WTC11 (cell line): ENCODE data around the gene ATAD3C.

Experiments
- AFF4 ChIP-seq: sonication (generic); formaldehyde crosslinking; IDR thresholded peaks from 2 replicates; pipeline ENCODE4 v1.8.1; 2023; ENCODE audit warnings: mild to moderate bottlenecking, missing genetic modification reagents, borderline replicate concordance
- CREB1 ChIP-seq: sonication (generic); formaldehyde crosslinking; IDR thresholded peaks from 2 replicates; pipeline ENCODE4 v1.8.0; 2023; ENCODE audit warnings: mild to moderate bottlenecking, missing genetic modification reagents
- CTCF ChIP-seq: fragments of 200-600 bp; IDR thresholded peaks from 2 replicates; pipeline ENCODE4 v1.8.0; 2022; ENCODE audit warnings: antibody characterized with exemption
- ESRRA ChIP-seq: sonication (generic); formaldehyde crosslinking; IDR thresholded peaks from 2 replicates; pipeline ENCODE4 v1.8.1; 2022; ENCODE audit warnings: mild to moderate bottlenecking, missing genetic modification reagents, borderline replicate concordance
- RELA ChIP-seq: sonication (generic); formaldehyde crosslinking; IDR thresholded peaks from 2 replicates; pipeline ENCODE4 v1.8.1; 2022; ENCODE audit warnings: missing genetic modification reagents, mild to moderate bottlenecking, borderline replicate concordance
- SMAD3 ChIP-seq: sonication (generic); formaldehyde crosslinking; IDR thresholded peaks from 2 replicates; pipeline ENCODE4 v1.8.0; 2022; ENCODE audit warnings: missing genetic modification reagents, mild to moderate bottlenecking, borderline replicate concordance
- SP1 ChIP-seq: sonication (generic); formaldehyde crosslinking; conservative IDR thresholded peaks from 2 replicates; pipeline ENCODE4 v1.8.1; 2022; ENCODE audit warnings: missing genetic modification reagents
- ZNF281 ChIP-seq: sonication (generic); formaldehyde crosslinking; IDR thresholded peaks from 2 replicates; pipeline ENCODE4 v1.8.0; 2023; ENCODE audit warnings: mild to moderate bottlenecking, missing genetic modification reagents
- ZNF416 ChIP-seq: fragments of 250-450 bp; sonication (Bioruptor Pico); IDR thresholded peaks from 2 replicates; pipeline ENCODE4 v1.9.0; 2021; ENCODE audit warnings: mild to moderate bottlenecking, inconsistent platforms

GRCh38 chr1:1403653-1404052 lies 45.8 kb upstream of the ATAD3C start:
- no peak for TF ChIP-seq CTCF
- TF ChIP-seq CREB1 (CRISPR knock-in tag) = no peak
- TF ChIP-seq RELA (CRISPR knock-in tag) = no peak
- TF ChIP-seq ZNF281 (CRISPR knock-in tag) = no peak
- TF ChIP-seq AFF4 (CRISPR knock-in tag) = no peak
- no peak for TF ChIP-seq SP1 (CRISPR knock-in tag)
- TF ChIP-seq SMAD3 (CRISPR knock-in tag) = no peak
- no peak for TF ChIP-seq ZNF416 (CRISPR knock-in tag)
- TF ChIP-seq ESRRA (CRISPR knock-in tag) = no peak
